Activated T-helper 1 cell treated with anti-CD3 and anti-CD28 coated beads, Interleukin-2, amount 50 U/mL, for 16 hours (primary cell): ENCODE measurements around the gene ATP1B1.
"Not testable (repeated sequence)": the region's sequence is repeated elsewhere in the genome, so short reads cannot be mapped to it uniquely, and the experiment has no call there.

Source experiments
- DNase-seq, 2 donors: peaks; one replicate each; pipeline ENCODE4 v3.0.0-alpha.2; 2020; ENCODE audit warnings: low read depth in 1 of 2, low spot score in 1 of 2

Gene ATP1B1

DNA sequence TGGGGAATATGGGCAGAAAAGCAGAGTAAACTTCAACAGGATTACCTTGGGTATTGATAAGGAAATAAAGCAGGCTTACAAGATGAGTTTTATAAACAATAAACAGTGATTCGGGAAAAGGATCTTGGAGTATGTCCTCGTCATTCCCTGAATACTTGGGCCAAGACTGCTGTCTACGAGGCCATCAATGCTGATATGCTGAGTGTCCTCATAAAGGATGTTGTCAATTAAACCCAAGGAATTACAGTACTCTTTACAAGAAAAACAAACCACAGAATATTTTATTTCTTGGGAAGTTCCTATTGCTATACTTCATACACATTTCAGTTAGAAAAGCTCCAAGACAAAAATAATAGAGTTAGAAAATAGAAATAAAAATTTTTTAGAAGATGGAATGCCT, 34.9 kb downstream of the ATP1B1 start:
- no peak for DNase-seq

DNA sequence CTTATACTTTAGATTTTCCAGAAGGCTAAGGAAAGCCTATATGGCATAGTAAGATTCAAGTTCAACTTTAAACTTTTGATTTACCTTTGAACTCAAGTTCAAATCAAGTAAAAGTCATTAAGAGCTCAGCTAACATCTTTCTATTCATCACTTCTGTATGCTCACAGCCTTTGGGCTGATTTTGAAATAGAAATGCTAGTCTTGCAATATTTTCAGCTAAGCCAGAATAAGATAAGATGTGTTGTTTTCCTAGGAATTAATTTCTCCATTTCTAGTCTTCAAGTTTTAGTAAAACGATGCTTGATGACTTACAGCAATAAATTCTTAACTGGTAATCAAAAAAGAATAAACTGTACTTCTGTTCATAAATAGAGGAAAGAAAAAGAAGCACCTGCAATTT, 35.6 kb downstream of the ATP1B1 start:
- DNase-seq: no peak

DNA sequence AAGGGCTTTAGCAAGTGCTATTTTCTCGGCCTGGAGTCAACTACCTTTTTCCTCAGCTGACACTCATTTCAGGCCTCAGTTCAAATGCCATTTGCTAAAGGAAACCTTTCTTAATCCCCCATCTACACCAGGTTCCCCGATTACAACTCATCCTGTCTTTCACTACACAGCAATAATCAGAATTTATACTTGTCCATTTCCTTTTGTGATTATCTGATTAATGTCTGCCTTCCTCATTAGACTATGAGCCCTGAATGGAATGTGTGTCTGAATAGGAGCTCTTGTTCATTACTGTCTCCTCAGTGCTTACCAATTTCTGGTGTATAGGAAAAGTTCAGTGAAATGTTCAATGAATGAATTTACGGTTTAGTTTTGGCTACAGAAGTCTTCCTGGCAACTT, 36.9 kb downstream of the ATP1B1 start:
- DNase-seq: no peak

DNA sequence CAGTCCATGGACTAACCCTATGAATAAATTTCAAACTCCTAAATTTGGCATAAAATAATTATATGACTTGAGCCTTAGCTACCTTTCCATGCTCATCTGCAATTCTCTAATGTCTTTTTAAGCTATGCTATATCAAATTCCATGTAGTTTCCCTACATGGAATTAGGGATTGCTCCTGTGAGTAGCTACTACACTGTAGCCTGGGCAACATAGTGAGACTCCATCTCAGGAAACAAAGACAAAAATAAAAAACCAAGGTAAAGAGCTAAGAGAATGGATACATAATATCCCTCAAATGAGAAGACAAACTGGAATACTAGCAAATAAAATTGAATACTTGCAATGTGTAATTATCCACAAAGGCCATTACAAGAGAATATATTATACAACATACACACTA, 37.5 kb downstream of the ATP1B1 start:
- no peak for DNase-seq

DNA sequence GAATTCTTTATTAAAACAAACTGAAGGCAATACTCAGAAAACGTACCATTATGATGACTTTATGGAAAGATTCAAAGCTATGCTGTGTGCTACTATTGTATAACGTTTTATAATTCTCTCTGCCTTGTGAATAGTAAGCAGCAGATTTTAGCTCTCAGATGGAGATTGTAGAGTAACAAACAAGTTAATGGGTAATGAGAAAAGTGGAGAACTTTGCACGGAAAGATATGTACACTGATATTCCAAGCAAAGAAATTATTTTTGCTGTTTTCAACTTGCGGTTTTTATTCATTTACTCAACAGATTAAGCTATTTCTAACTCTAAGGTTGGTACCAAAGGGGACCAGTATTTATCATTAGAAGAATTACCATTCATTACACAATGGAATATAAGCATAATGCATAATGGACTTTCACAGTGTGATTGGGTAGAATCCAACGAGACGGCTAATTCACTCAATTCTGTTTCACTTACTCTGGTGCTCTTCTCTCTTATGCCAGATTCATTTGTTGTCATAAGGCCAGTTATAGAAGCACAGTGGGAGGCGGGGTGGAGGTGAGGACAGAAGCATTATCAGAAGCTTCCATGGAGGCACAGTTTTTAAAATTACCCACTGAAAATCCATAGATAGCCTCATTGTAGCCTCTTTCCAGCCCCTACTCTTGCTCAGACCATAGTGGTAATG, 38.6 kb downstream of the ATP1B1 start:
- no peak for DNase-seq

DNA sequence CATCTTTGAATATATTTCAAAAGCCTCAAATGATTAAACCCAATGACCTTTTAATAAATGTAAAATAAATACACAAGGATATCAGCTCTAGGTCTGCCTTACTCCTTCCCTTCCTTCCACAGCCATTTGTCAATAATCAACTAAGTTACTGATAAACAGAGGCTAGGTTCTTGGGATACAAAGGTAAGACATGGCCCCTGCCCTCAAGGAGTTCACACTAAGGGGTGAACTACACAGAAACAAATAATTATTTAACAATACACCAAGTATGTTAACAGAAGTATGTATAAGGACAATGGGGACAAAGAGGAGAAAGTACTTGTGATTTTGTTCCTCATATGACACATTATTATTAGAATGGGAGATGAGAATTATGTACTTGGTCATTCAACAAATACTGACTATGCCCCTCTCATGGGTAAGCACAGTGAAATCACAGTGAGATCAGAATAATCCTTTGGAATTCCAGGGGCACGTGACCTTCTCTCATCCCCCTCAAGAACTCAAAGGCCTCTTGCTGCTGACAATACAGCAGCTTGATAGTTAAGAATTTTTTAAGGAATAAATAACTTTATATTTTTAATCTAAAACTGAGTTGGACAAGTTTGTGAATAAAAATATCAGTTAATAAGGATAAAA, 40.2 kb downstream of the ATP1B1 start:
- no peak for DNase-seq

DNA sequence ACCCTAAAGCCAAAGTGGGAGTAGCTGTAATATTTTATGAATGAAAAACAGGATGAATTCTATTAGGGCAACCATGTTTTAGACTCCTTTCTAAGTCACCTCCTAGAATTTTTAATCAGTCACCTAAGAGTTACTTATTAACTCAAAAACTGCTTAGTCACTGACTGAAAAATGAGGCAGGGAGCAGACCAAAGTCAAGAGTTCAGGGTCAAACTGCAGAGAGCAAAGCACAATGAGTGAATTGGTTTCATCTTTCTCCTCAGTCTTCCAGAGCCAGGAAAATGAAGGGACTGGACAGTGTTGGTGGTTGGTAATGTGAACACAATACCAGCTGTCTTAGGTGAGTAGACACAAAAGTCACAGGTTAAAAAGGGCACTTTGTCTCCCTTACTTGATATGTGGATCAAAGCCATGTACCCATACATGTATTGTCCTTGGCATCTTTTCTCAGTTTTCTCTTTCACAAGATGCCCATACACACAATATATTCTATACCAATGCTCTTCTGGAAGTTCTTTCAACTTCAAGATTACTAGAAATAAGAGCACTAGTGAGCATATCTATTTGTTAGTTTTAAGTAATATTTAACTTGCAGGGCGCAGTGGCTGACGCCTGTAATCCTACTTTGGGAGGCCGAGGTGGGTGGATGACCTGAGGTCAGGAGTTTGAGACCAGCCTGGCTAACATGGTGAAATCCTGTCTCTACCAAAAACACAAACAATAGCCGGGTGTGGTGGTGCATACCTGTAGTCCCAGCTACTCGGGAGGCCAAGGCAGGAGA, 42.2 kb downstream of the ATP1B1 start:
- no peak for DNase-seq

DNA sequence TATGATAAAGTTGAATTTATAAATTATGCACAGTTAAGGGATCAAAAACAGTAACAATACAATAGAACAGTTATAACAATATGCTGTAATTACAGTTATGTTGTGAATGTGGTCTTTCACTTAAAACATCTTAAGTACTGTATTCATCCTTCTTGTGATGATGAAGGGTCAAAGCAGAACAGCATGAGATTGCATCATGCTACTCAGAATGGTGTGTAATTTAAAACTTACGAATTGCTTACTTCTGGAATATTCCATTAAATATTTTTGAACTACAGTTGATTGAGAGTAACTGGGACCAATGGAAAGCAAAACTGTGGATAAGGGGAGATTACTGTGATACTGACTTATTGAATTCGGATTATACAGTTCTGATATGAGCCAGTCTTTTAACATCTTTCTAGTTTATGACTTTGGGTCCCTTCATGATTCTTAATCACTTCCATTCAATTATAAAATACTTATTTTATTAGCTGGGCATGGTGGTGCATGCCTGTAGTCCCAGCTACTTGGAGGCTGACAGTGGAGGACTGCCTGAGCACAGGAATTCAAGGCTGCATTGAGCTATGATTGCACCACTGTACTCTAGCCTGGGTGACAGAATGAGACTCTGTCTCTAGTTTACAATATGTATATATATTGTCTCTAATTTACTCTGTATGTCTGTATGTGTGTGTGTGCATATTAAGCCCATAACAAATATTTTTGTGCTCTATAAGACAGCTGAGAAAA, 43.2 kb downstream of the ATP1B1 start:
- DNase-seq: no peak

DNA sequence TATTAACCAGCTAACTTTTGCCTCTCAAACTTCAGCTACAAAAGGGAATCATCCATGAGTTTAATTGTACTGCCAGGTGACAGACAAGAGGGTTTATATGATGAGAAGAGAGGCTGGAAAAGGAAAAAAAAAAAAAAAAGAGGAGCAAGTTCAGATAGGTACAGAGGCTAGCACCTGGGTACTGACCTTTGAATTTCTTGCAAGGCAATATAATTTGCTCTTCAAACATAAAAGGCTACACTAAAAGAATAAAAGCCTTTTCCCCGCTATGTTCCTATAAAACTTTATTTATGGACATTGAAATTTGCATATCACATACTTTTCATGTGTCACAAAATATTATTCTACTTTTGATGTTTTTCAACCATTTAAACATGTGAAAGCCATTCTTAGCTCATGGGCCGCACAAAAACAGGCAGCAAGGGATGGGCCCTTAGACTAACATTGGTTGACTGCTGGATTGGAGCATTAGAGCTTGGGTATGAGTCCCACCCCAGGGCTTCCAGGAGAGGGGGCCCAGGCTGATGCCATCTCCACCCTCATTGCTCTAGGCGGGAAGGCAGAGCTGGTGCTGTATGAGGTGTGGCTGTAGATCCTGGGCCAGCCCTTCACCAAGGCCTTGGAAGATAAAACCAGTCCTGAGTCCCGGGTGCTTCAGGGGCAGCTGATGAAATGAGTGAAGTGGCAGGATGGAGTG, 44.3 kb downstream of the ATP1B1 start:
- no peak for DNase-seq

DNA sequence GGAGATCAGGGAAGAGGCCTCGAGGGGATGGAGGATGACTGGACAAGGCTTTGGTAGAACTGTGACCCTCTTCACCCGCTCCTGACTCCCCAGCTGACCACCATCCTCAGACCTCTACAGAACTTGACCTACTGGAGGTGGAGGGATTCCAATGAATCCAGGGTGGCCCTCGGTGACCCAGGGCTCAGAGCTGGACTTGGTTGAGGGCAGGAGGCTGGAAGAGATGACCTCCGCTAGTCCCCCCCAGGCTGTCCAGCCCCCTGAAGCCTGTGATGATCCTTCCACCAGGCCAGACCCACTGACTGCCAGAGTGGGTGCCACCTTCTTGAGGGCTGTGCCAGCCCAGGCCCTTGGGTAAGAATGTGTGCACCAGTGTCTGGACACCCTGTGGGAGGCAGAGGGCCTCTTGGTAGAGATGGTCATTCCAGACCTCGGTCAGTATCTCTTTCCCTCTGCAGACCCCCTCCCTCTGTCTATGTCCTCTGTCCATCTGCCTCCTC, 44.9 kb downstream of the ATP1B1 start:
- no peak for DNase-seq

DNA sequence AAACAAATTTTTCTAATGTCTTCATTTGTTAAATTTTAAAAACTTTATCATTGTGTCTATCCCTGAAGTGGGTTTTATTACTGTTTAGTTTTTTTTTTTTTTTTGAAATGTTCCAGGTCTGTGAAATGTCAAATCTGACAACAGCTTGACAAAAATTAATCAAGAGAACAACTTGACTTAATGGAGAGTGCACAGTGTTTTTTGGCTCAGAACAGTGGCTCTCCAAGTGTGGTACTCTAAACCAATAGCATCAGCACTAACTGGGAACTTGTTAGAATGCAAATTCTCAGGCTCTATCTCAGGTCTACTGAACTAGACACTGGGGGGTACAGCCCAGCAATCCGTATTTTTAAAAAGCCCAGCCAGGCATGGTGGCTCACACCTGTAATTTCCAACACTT, 49.2 kb downstream of the ATP1B1 start:
- DNase-seq: no peak

DNA sequence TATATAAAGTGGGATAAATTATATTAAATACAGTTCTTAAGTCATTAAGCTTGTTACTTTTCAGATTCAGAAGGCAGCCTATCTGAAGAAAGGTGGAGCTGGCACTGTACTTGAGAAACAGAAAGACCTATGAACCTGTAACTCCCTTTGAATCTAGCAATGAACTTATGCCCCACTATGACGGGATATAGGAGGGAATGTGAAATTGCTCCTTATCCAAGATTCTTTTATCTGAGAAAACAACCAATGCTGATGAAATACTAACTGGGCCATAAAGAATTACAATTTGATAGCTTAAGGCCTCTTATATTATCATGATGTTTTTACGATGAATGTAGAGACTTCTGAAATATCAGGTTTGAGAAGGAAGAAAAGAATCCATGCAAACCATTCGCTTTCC, 50.1 kb downstream of the ATP1B1 start:
- DNase-seq: no peak

DNA sequence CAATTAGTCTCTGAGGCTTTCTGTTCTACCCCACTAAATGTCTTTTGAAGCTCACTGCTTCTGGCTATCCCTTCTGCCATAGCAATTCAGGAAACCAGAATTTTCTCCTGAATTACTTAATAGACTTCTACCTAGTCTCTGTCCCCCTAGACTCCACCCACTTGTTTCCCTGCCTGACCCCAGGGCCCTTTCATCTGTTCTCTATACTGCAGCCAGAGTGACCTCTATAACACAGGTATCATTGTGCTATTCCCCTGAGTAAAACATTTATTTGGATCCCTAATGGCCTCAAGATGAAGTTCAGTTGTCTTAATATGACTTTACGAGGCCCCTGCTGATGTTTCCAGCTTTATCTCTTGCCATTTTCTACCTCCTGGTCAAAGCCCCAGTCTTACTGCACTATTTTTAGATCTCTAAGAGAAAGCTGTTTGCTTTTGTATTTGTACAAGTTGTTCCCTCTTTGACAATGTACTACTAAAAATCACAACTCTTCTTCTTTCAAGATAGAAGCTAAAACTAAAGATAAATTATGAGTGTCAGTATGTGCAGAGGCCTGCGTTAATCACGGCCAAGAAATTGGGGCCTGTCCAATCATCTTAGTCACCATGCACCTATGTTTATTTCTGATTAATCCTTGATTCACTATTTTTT, 54.5 kb downstream of the ATP1B1 start:
- no peak for DNase-seq

DNA sequence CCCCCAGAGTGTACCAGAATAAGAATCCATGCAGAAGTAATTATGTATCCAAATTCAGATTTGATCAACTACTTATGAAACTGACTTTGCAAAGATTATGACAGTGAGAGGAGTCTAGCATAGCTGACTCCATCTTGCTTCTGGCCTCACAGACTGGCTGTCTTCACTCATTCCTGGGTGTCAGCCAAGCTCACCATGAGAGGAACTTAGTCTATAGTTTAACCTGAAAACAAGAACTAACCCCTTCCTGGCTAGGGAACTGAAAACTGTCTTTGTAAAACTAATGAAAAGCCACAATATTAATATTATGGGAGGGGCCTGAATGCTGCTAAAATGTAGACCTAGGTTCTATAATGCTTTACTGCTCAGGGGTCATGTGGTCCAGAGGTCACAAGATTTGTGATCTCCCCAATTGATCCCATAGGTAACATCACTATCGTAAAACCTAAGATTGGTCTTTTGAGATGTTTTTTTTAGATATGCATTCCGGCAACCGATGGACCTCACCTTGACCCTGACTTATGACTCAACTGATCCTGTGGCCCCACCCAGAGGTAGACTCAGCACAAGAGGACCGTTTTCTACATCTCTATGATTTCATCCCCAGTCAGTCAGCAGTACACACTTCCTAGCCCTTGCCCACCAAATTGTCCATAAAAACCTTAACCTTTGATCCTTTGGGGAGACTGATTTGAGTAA, 55.2 kb downstream of the ATP1B1 start:
- no peak for DNase-seq

DNA sequence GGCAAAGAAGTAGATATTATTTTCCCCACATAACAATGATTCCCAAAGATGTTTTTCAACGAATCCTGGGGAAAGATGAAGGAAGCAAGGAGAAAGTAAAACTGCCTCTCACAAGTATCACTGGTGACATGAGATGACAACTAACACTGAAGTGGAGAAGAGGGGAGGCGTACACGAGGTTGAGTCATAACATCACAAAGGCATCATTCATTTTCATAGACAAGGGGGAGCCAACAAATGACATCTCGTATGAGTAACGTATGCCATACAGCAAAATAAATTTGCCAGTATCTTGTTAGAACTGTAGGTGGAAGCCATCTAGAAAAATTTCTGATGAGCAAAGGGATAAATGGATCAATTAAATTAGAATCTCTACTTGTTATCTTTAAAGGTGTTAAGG, 56.6 kb downstream of the ATP1B1 start:
- DNase-seq: no peak

DNA sequence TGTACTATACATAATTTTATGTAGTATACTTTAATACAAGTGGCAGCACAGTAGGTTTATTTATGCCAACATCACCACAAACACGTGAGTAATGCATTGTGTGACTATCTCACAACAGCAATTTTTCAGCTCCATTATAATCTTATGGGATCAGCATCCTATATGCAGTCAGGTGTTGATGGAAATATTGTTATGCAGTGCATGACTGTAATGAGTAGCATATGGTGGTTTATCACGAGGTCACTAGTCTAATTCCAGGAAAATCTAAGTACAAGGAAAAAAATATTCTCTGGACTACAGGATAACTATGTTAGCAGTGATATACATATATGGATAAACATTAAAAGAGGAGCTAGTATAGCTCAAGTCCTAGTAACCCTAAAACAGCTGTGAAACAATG, 69.0 kb downstream of the ATP1B1 start:
- DNase-seq: no peak

DNA sequence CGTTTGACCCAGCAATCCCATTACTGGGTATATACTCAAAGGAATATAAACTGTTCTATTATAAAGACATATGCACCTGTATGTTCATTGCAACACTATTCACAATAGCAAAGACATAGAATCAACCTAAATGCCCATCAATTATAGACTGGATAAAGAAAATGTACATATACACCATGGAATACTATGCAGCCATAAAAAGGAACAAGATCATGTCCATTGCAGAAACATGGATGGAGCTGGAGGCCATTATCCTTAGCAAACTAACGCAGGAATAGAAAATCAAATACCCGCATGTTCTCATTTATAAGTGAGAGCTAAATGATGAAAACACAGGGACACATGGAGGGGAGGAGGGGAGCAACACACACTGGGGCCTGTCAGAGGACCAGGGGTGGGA, 72.9 kb downstream of the ATP1B1 start:
- not testable (repeated sequence) for DNase-seq

DNA sequence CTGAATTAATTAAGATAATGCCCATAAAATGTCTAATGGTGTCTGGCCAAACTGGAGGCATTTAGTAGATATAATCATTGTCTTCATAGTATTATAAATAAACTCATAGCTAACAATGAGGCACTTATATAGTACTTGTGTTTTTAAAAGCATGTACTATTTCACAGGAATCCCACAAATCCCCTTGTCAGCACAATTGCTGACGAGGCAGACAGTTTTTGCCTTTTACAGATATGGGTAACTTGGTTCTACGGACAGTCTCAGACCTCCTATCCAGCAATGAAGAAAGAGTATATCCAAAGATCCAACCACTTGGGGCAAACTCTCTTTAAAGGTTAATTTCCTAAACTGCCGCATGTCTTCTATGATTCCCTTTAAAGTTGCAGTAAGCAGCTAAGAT, 73.7 kb downstream of the ATP1B1 start:
- DNase-seq: no peak
